DOHH2 (cell line): ENCODE measurements around the gene SFRP2.

ENCODE experiments used
- H3F3A ChIP-seq: fragments of 200-600 bp; sonication (generic), shearing (Covaris generic); 2 replicates; pipeline ENCODE4 v1.6.0; 2016; ENCODE audit warnings: antibody characterized with exemption, mild to moderate bottlenecking; ENCODE audit not compliant: control insufficient read depth, insufficient read depth
- H3K27ac ChIP-seq: fragments of 200-600 bp; sonication (generic); 2 replicates; pipeline ENCODE4 v1.5.1; 2014; ENCODE audit warnings: low read depth, mild to moderate bottlenecking, low read length, moderate library complexity
- H3K27me3 ChIP-seq: fragments of 200-600 bp; sonication (generic); 2 replicates; pipeline ENCODE4 v1.6.1; 2014; ENCODE audit warnings: mild to moderate bottlenecking, low read length, mixed read lengths; ENCODE audit not compliant: control insufficient read depth
- H3K36me3 ChIP-seq: fragments of 200-600 bp; sonication (generic); 2 replicates; pipeline ENCODE4 v1.6.1; 2014; ENCODE audit warnings: mild to moderate bottlenecking, low read length, moderate library complexity, mixed read lengths; ENCODE audit not compliant: control insufficient read depth
- H3K4me1 ChIP-seq: fragments of 200-600 bp; sonication (generic); 2 replicates; pipeline ENCODE4 v1.6.1; 2014; ENCODE audit warnings: mild to moderate bottlenecking, low read length, mixed read lengths; ENCODE audit not compliant: control insufficient read depth
- H3K4me2 ChIP-seq: fragments of 200-600 bp; sonication (generic); 2 replicates; pipeline ENCODE4 v1.6.0; 2014; ENCODE audit warnings: mild to moderate bottlenecking, low read length, moderate library complexity
- H3K4me3 ChIP-seq: fragments of 200-600 bp; sonication (generic); 2 replicates; pipeline ENCODE4 v1.5.1; 2014; ENCODE audit warnings: mild to moderate bottlenecking, low read length, mixed read lengths
- H3K79me2 ChIP-seq: fragments of 200-600 bp; sonication (generic); 2 replicates; pipeline ENCODE4 v1.6.1; 2014; ENCODE audit warnings: mild to moderate bottlenecking, low read length, mixed read lengths; ENCODE audit not compliant: control insufficient read depth
- H3K9me2 ChIP-seq: fragments of 200-600 bp; sonication (generic); replicated peaks from 2 replicates; pipeline ENCODE4 v1.6.1; 2014; ENCODE audit warnings: mild to moderate bottlenecking, low read length, mixed read lengths; ENCODE audit not compliant: control insufficient read depth
- H3K9me3 ChIP-seq: fragments of 200-600 bp; sonication (generic); 2 replicates; pipeline ENCODE4 v1.6.1; 2014; ENCODE audit warnings: antibody characterized with exemption, low read length, mixed read lengths; ENCODE audit not compliant: control insufficient read depth, insufficient read depth
- H4K20me1 ChIP-seq: fragments of 200-600 bp; sonication (generic); 2 replicates; pipeline ENCODE4 v1.6.0; 2014; ENCODE audit warnings: low read depth, mild to moderate bottlenecking, antibody characterized with exemption, low read length, moderate library complexity; ENCODE audit not compliant: control insufficient read depth, insufficient read depth
- CTCF ChIP-seq: fragments of 200-600 bp; sonication (generic); IDR thresholded peaks from one replicate; pipeline ENCODE4 v1.5.1; 2014; ENCODE audit warnings: antibody characterized with exemption, mild to moderate bottlenecking, low read depth, low read length; ENCODE audit not compliant: poor library complexity, severe bottlenecking
- EZH2phosphoT487 ChIP-seq: fragments of 200-600 bp; sonication (generic); IDR thresholded peaks from 2 replicates; pipeline ENCODE4 v1.6.1; 2017; ENCODE audit warnings: borderline replicate concordance, mild to moderate bottlenecking, antibody characterized with exemption, low read length, moderate library complexity, mixed read lengths

Gene SFRP2

GRCh38 chr4:153832054-153832453 lies 43.2 kb upstream of the SFRP2 start:
- Histone ChIP-seq H3K4me2 (no peak overlapping the region), H3K9me2 (no peaks in the 10 kb centered on the region), H3K9me3 (no peaks in the 10 kb centered on the region), H3K27ac (no peak overlapping the region), H3K4me3 (no peak overlapping the region), H3K27me3 (no peaks in the 10 kb centered on the region), H3K4me1 (no peaks in the 10 kb centered on the region), H3K79me2 (no peaks in the 10 kb centered on the region), H3K36me3 (no peaks in the 10 kb centered on the region), H4K20me1 (no peaks in the 10 kb centered on the region), H3F3A (no peaks in the 10 kb centered on the region)
- TF ChIP-seq CTCF (no peak), EZH2phosphoT487 (no peak)

GRCh38 chr4:153831245-153831644 lies 42.4 kb upstream of the SFRP2 start:
- no peaks in the 10 kb centered on the region for H4K20me1 ChIP-seq
- no peaks in the 10 kb centered on the region for H3K4me1 ChIP-seq
- H3K27ac ChIP-seq = no peak overlapping the region
- no peak for TF ChIP-seq EZH2phosphoT487
- TF ChIP-seq CTCF = no peak
- no peaks in the 10 kb centered on the region for H3K27me3 ChIP-seq
- no peaks in the 10 kb centered on the region for H3K9me3 ChIP-seq
- no peak overlapping the region for H3K4me3 ChIP-seq
- no peak overlapping the region for H3K4me2 ChIP-seq
- no peaks in the 10 kb centered on the region for H3F3A ChIP-seq
- no peaks in the 10 kb centered on the region for H3K9me2 ChIP-seq
- H3K79me2 ChIP-seq = no peaks in the 10 kb centered on the region
- H3K36me3 ChIP-seq = no peaks in the 10 kb centered on the region

- Histone ChIP-seq H3K36me3 (no peaks in the 10 kb centered on the region), H3K4me2 (no peak overlapping the region), H3K9me3 (no peaks in the 10 kb centered on the region), H4K20me1 (no peaks in the 10 kb centered on the region), H3K9me2 (no peaks in the 10 kb centered on the region), H3K79me2 (no peaks in the 10 kb centered on the region), H3F3A (no peaks in the 10 kb centered on the region), H3K4me3 (no peak overlapping the region), H3K27me3 (no peaks in the 10 kb centered on the region), H3K27ac (no peak overlapping the region), H3K4me1 (no peaks in the 10 kb centered on the region)
- TF ChIP-seq EZH2phosphoT487 (no peak), CTCF (no peak)
Measured at GRCh38 chr4:153825691-153826090, 36.8 kb upstream of the SFRP2 start.

- H3K27me3 ChIP-seq = no peaks in the 10 kb centered on the region
- no peaks in the 10 kb centered on the region for H3K79me2 ChIP-seq
- no peaks in the 10 kb centered on the region for H3K4me1 ChIP-seq
- no peaks in the 10 kb centered on the region for H3F3A ChIP-seq
- H3K9me2 ChIP-seq = no peaks in the 10 kb centered on the region
- H3K4me2 ChIP-seq = no peak overlapping the region
- H3K36me3 ChIP-seq = no peaks in the 10 kb centered on the region
- no peaks in the 10 kb centered on the region for H3K9me3 ChIP-seq
- H3K27ac ChIP-seq = no peak overlapping the region
- no peak overlapping the region for H3K4me3 ChIP-seq
- TF ChIP-seq EZH2phosphoT487 = no peak
- H4K20me1 ChIP-seq = no peaks in the 10 kb centered on the region
Measured at GRCh38 chr4:153825126-153825525, 36.2 kb upstream of the SFRP2 start.
